Panc1 (cell line): ENCODE data around the gene HSF2BP. TPM values are rescaled to one million over a fixed set of nuclear protein-coding genes. Genes with fewer than 3 reads are reported as not detected.

ENCODE experiments used
- ATAC-seq: fragments of 200-7000 bp; cut with Tn5 transposase; 2 replicates; pipeline ENCODE4 v1.9.1; 2020; ENCODE audit warnings: mild to moderate bottlenecking, moderate library complexity
- BruUV-seq: library from RNA; stranded (reverse); fragments of 400-500 nt; replicated peaks from 2 replicates; lab custom pipeline; 2021; lab: Mats Ljungman, UMichigan
- CTCF ChIA-PET: fragments of 300-600 bp; sonication (Branson Sonifier 250); formaldehyde crosslinking; loops from one replicate; lab custom pipeline; 2022; ENCODE audit warnings: antibody characterized with exemption; lab: Charles Lee
- POLR2A ChIA-PET: fragments of 300-600 bp; sonication (Branson Sonifier 250); formaldehyde crosslinking; loops from one replicate; lab custom pipeline; 2022; ENCODE audit warnings: antibody characterized with exemption; lab: Charles Lee
- DNase-seq: peaks from one replicate; pipeline ENCODE4 v3.0.0-alpha.2; 2010; ENCODE audit warnings: low read depth, low spot score
- H3K27ac ChIP-seq: 2 replicates; pipeline ENCODE4 v1.5.1; 2011; ENCODE audit warnings: mild to moderate bottlenecking, low read length, inconsistent platforms
- H3K27me3 ChIP-seq: fragments of 200-500 bp; sonication (Bioruptor generic); 2 replicates; pipeline ENCODE4 v1.6.0; 2014; ENCODE audit warnings: low read length, inconsistent platforms; ENCODE audit not compliant: control insufficient read depth, insufficient read depth
- H3K36me3 ChIP-seq: fragments of 200-500 bp; sonication (Bioruptor generic); 2 replicates; pipeline ENCODE4 v1.5.1; 2014; ENCODE audit warnings: inconsistent platforms, mild to moderate bottlenecking, low read length, moderate library complexity; ENCODE audit not compliant: control insufficient read depth, insufficient read depth
- H3K4me1 ChIP-seq: 2 replicates; pipeline ENCODE4 v1.5.1; 2011; ENCODE audit warnings: inconsistent platforms, mild to moderate bottlenecking, low read length, moderate library complexity; ENCODE audit not compliant: control insufficient read depth, insufficient read depth
- H3K4me3 ChIP-seq, 2 experiments: 2 replicates each; pipeline ENCODE4 v1.5.1; 2011 to 2012; ENCODE audit warnings: low read depth in 2 of 2, low read length in 2 of 2, mild to moderate bottlenecking in 2 of 2, inconsistent platforms in 1 of 2, moderate library complexity in 1 of 2
- H3K9me3 ChIP-seq: fragments of 200-500 bp; sonication (Bioruptor generic); 2 replicates; pipeline ENCODE4 v1.5.1; 2014; ENCODE audit warnings: low read depth, mild to moderate bottlenecking, inconsistent platforms, low read length, moderate library complexity; ENCODE audit not compliant: control insufficient read depth, insufficient read depth
- CTCF ChIP-seq: fragments of 450-650 bp; IDR thresholded peaks from 2 replicates; pipeline ENCODE4 v1.5.1; 2017; ENCODE audit warnings: mild to moderate bottlenecking
- POLR2AphosphoS5 ChIP-seq: IDR thresholded peaks from 2 replicates; pipeline ENCODE4 v1.6.1; 2012; ENCODE audit warnings: mild to moderate bottlenecking, low read depth, low read length, moderate library complexity
- REST ChIP-seq, 2 experiments: IDR thresholded peaks; 2 replicates each; pipeline ENCODE4 v1.6.1; 2011 to 2012; ENCODE audit warnings: low read depth in 2 of 2, control low read depth in 1 of 2, low read length in 1 of 2, mild to moderate bottlenecking in 1 of 2, moderate library complexity in 1 of 2; ENCODE audit not compliant: insufficient read depth in 1 of 2
- SIN3A ChIP-seq: IDR thresholded peaks from 2 replicates; pipeline ENCODE4 v1.6.1; 2012; ENCODE audit warnings: low read depth, mild to moderate bottlenecking, low read length, moderate library complexity, borderline replicate concordance; ENCODE audit not compliant: insufficient read depth
- TCF7L2 ChIP-seq: IDR thresholded peaks from 2 replicates; pipeline ENCODE4 v1.6.1; 2011; ENCODE audit warnings: mild to moderate bottlenecking, low read depth, low read length, inconsistent platforms
- in situ Hi-C: cut with HindIII; loops from 2 replicates; pipeline ENCODE4 v1.10.0; 2016; ENCODE audit warnings: low sequenced_read_pairs, low pct_unique_long_range_greater_than_20kb
- intact Hi-C: fragments of 100-400 bp; cut with micrococcal nuclease; formaldehyde crosslinking; loops from one replicate; pipeline ENCODE4 v1.10.0; 2022; ENCODE audit not compliant: unreplicated experiment
- total RNA-seq: library from RNA; stranded (reverse); gene quantifications from one replicate; pipeline ENCODE4 v1.2.1, GENCODE V29; 2021; ENCODE audit not compliant: unreplicated experiment

The HSF2BP gene
- total RNA-seq, 1 experiment from 2014 or later = 4.2 TPM

DNA sequence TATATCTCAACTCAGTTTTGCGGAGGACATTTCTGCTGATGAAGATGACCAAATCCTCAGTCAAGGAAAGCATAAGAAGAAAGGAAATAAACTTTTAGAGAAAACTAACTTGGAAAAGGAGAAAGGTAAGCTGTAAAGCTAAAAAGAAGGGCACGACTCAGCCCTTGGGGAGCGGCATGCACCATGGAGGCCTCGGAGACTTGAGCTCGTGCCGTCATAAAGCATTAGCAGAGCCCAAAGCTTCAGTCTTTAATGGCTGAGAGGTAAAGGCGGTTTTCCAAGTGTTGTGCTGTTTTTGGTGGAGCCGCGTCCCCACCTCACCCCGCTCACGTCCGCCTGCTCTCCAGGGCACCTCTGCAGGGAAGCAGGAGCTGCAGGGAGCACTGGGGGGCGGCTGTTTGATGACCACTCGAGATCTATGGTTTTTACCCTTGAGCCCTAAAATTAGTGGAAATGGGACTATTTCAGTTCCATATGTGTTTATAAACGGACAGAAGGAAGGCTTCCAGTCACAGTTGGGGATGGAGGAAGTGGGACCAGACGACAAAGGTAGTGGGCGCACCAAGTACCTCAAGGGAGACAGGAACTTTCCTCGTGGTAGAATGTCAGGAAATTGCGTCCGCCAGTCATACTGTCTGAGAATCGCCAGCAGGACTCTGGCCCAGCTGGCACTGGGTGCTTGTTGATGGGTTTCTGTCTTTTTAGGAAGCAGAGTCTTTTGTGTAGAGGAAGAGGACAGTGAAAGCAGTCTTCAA lies 27.7 kb upstream of the HSF2BP start:
- no peak overlapping the region for H3K4me3 ChIP-seq
- TSS peak; percentile 71 for BruUV-seq
- no peak for ATAC-seq
- DNase-seq = no peak
- no peaks in the 10 kb centered on the region for H3K4me1 ChIP-seq
- no peak for TF ChIP-seq POLR2AphosphoS5
- POLR2A ChIA-PET = interaction anchor here (0.6 kb wide), 1 partner anchor 19 kb away, joined by 6 read pairs; no protein-coding TSS in a partner anchor
- H3K27me3 ChIP-seq = no peaks in the 10 kb centered on the region
- H3K27ac ChIP-seq = no peak overlapping the region
- CTCF ChIA-PET = no interaction called here
- no peaks in the 10 kb centered on the region for H3K9me3 ChIP-seq
- in situ Hi-C loops (no loop called here), intact Hi-C loops (no loop called here)
- H3K36me3 ChIP-seq = peaks cover 6% of the 10 kb centered on the region

GRCh38 chr21:43684424-43684823 lies 25.1 kb upstream of the HSF2BP start:
- DNase-seq (no peak), ATAC-seq (no peak)
- Histone ChIP-seq H3K9me3 (no peaks in the 10 kb centered on the region), H3K4me3 (no peak overlapping the region), H3K27ac (no peak overlapping the region), H3K27me3 (no peaks in the 10 kb centered on the region), H3K4me1 (no peaks in the 10 kb centered on the region), H3K36me3 (peaks cover 6% of the 10 kb centered on the region)
- intact Hi-C loops (no loop called here), in situ Hi-C loops (no loop called here)
- POLR2A ChIA-PET = no interaction called here
- no TSS peak for BruUV-seq
- CTCF ChIA-PET = no interaction called here
- no peak for TF ChIP-seq POLR2AphosphoS5
- no peak for TF ChIP-seq CTCF
- no peak for TF ChIP-seq REST (IDR thresholded peaks at IDR 0.05; ENCODE audit: insufficient read depth in 1 of 2, low read depth in 2 of 2, low read length in 1 of 2)
- TF ChIP-seq SIN3A = no peak

- Histone ChIP-seq H3K4me1 (no peaks in the 10 kb centered on the region), H3K27me3 (no peaks in the 10 kb centered on the region), H3K27ac (no peak overlapping the region), H3K4me3 (no peak overlapping the region), H3K9me3 (no peaks in the 10 kb centered on the region), H3K36me3 (peaks cover 6% of the 10 kb centered on the region)
- DNase-seq (no peak), ATAC-seq (no peak)
- intact Hi-C loops (no loop called here), in situ Hi-C loops (no loop called here)
- ChIA-PET POLR2A (no interaction called here), CTCF (no interaction called here)
- no peak for TF ChIP-seq POLR2AphosphoS5
- no peak for TF ChIP-seq TCF7L2
- no peak for TF ChIP-seq REST (IDR thresholded peaks at IDR 0.05; ENCODE audit: insufficient read depth in 1 of 2, low read depth in 2 of 2, low read length in 1 of 2)
- no peak for TF ChIP-seq CTCF
- TF ChIP-seq SIN3A = no peak
- BruUV-seq = no TSS peak
Measured at GRCh38 chr21:43681650-43682049, 22.4 kb upstream of the HSF2BP start.
